Mucosa of descending colon (tissue), 3 donors: ENCODE results near the gene ST8SIA2. TPM values are rescaled to one million over a fixed set of nuclear protein-coding genes. Genes with fewer than 3 reads are reported as not detected.

Experiments used
- ATAC-seq: fragments of 200-7000 bp; cut with Tn5 transposase; one replicate; pipeline ENCODE4 v1.9.1; 2020; ENCODE audit warnings: mild to moderate bottlenecking, moderate library complexity
- DNase-seq, 3 donors: peaks; one replicate each; pipeline ENCODE4 v3.0.0-alpha.2; 2020
- H3K36me3 ChIP-seq: fragments of 200-600 bp; one replicate; pipeline ENCODE4 v1.8.0; 2021; ENCODE audit warnings: low read depth, mild to moderate bottlenecking
- H3K4me1 ChIP-seq: fragments of 200-600 bp; one replicate; pipeline ENCODE4 v1.8.0; 2021; ENCODE audit warnings: low read depth, mild to moderate bottlenecking
- H3K4me3 ChIP-seq: fragments of 200-600 bp; one replicate; pipeline ENCODE4 v1.8.0; 2021; ENCODE audit warnings: mild to moderate bottlenecking
- H3K9me3 ChIP-seq: fragments of 200-600 bp; one replicate; pipeline ENCODE4 v1.8.0; 2021; ENCODE audit warnings: mild to moderate bottlenecking
- intact Hi-C, 2 donors: fragments of 100-400 bp; cut with DNase I in 1 of 2; cut with micrococcal nuclease in 1 of 2; formaldehyde crosslinking; loops; one replicate each; pipeline versions ENCODE4 v1.11.0 to v1.11.1; 2022; cut with DNase I, micrococcal nuclease
- total RNA-seq, 3 donors: library from RNA; stranded (reverse); fragmentation: NEBNext Ultra II Directional in 2 of 3; extraction: Animal tissue kit (Norgen Biotek cat#: 25700) in 2 of 3; gene quantifications; one replicate each; pipeline versions ENCODE4 v1.2.1 to v1.2.4, GENCODE V29; 2021 to 2023
- TF ChIP-seq, protein P1 (sequence below): fragments of 200-600 bp; IDR thresholded peaks from one replicate; pipeline ENCODE4 v1.8.0; 2022; ENCODE audit warnings: antibody characterized with exemption, mild to moderate bottlenecking
- donor health status: DM: no; HTN: no; CAD: no; lungs with moderate emphysema.
- donor health status: DM: no; HTN: no; CAD: no.
- donor health status: DM: no; HTN: yes; CAD: no.

The ST8SIA2 gene
- total RNA-seq, 3 donors from 2014 or later, result 0.29 to 0.44 (median 0.43) TPM

DNA sequence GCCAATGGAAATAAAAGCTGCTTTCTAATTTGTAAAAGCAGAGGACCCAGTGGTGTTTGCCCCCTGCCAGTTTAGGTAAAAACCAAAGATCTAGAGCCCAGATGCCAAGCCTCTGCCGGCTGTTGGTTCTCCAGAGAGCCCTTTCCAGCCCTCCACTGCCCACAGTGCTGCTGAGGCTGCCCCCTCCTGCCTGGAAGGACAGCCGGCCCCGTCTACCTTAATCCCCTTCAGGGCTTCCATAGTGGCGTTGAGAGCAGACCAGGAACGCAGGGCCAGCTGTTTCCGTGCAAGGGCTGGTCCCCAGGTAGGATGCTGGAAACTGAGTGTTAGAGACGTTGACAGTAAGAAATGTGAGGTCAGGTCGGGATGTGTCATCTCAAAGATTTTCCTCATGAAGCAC is 6.9 kb downstream of the ST8SIA2 start:
- no peak for DNase-seq
- no peaks in the 10 kb centered on the region for H3K4me1 ChIP-seq
- ATAC-seq, result no peak
- H3K4me3 ChIP-seq, result no peak overlapping the region
- intact Hi-C loops, result no loop called here
- H3K36me3 ChIP-seq, result no peaks in the 10 kb centered on the region
- no peaks in the 10 kb centered on the region for H3K9me3 ChIP-seq
- TF ChIP-seq, protein P1, sequence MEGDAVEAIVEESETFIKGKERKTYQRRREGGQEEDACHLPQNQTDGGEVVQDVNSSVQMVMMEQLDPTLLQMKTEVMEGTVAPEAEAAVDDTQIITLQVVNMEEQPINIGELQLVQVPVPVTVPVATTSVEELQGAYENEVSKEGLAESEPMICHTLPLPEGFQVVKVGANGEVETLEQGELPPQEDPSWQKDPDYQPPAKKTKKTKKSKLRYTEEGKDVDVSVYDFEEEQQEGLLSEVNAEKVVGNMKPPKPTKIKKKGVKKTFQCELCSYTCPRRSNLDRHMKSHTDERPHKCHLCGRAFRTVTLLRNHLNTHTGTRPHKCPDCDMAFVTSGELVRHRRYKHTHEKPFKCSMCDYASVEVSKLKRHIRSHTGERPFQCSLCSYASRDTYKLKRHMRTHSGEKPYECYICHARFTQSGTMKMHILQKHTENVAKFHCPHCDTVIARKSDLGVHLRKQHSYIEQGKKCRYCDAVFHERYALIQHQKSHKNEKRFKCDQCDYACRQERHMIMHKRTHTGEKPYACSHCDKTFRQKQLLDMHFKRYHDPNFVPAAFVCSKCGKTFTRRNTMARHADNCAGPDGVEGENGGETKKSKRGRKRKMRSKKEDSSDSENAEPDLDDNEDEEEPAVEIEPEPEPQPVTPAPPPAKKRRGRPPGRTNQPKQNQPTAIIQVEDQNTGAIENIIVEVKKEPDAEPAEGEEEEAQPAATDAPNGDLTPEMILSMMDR, result no peak

DNA sequence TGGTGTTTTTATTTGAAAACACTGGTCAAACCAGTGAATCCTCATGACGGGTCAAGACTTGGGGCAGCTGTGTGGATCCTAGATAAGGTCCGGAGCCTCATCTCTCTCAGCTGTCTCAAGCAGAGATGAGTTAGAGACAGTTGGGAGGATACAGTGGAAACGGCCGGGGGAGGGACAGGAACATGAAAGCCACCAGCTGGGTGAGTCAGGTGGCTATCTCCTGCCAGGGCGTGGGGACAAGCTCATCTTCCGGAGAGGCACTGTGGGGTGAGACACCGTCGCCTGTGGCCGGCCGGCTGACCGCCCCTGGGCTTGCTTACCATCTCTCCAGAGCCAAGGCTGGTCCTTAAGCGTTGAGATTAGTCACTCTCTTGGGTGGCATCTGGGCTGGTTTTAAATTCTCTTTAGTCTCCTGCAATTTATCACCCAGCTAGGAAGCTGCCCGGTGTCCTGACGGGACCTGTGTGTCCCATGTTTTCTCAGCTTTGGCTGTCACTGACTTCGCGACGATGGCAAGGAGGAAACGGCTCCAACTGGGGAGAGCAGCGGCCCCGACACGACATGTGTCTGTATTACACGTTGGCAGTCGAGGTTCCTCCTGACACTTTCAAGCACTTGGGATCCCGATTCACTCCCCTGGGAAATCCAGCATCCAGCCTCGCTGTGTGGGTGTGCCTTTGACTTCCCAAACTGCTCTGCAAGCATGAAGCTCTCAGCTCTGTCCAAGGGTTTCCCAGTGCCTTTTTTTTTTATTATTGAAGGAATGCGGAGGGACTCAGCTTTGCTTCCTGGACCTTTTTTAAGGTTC is 7.5 kb downstream of the ST8SIA2 start:
- no peak for DNase-seq
- H3K4me3 ChIP-seq, result no peak overlapping the region
- no peaks in the 10 kb centered on the region for H3K9me3 ChIP-seq
- intact Hi-C loops, result no loop called here
- H3K4me1 ChIP-seq, result no peaks in the 10 kb centered on the region
- TF ChIP-seq, protein P1, result no peak
- H3K36me3 ChIP-seq, result no peaks in the 10 kb centered on the region
- ATAC-seq, result no peak

DNA sequence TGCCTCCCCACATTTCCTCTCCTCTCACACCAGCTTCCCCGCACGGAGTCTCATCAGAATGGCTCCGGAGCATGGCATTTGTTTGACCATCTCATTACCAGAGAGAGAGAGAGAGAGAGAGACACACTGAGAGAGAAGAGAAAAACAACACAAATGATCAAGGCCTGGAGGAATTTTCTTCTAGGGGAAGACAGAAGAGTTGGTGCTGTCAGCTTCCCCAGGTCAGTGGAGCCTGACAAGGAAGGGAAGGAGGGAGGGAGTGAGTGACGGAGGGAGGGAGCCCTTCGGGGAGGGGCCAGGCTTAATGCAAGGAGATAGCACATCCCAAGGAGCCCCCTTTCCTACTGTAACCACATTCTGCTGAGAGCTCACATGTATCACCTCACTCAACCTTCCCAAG is 9.1 kb downstream of the ST8SIA2 start:
- Histone ChIP-seq H3K9me3 (no peaks in the 10 kb centered on the region), H3K4me1 (no peaks in the 10 kb centered on the region), H3K36me3 (no peaks in the 10 kb centered on the region), H3K4me3 (no peak overlapping the region)
- no peak for DNase-seq
- no peak for ATAC-seq
- TF ChIP-seq, protein P1, result no peak
- intact Hi-C loops, result no loop called here

DNA sequence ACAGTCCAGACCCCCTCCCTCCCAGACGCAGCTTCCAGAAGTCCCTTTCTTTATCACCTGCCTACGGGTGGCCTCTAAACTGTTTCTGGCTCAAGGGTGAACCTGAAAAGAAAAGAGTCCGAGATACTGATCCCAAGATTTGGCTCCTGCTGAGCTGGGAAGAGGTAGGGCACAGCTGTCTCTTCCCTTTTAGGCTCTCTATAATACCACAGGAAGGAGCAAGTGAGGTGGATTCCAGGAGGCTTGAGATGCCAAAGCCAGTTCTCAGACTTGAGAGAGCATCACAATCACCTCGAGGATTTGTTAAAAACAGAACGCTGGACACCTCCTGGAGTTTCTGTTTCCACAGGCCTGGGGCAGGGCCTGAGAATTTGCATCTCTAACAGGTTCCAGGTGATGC is 12.3 kb downstream of the ST8SIA2 start:
- no peaks in the 10 kb centered on the region for H3K9me3 ChIP-seq
- TF ChIP-seq, protein P1, result no peak
- ATAC-seq (no peak), DNase-seq (no peak)
- no peaks in the 10 kb centered on the region for H3K4me1 ChIP-seq
- no peak overlapping the region for H3K4me3 ChIP-seq
- intact Hi-C loops, result no loop called here
- no peaks in the 10 kb centered on the region for H3K36me3 ChIP-seq

DNA sequence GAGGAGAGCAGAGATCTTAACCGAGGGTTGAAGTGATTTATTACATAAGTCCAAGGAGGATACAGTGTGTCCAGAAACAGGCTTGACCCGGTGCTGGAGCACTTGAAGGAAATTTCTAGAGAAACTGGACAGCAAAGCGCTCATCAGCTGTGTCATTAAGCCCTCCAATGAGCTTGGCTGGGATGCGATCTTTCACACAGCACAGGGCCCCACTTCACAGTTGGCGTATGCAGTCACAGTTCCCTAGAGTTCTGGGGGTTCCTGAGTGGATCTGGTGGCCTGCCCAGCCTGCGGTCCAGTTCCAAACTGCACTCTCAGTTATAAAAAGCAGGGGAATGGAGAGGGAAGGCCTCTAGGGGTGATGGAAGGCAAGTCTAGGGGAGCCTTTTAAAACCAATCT is 13.6 kb downstream of the ST8SIA2 start:
- no peak overlapping the region for H3K4me3 ChIP-seq

More for the DNA sequence above, 13.6 kb downstream of the ST8SIA2 start:
- TF ChIP-seq, protein P1, result no peak
- ATAC-seq, result no peak
- no peaks in the 10 kb centered on the region for H3K36me3 ChIP-seq
- no peaks in the 10 kb centered on the region for H3K4me1 ChIP-seq
- DNase-seq, result no peak
- intact Hi-C loops, result no loop called here
- H3K9me3 ChIP-seq, result no peaks in the 10 kb centered on the region
